ENCODE data around the gene CD59.

Gene CD59

DNA sequence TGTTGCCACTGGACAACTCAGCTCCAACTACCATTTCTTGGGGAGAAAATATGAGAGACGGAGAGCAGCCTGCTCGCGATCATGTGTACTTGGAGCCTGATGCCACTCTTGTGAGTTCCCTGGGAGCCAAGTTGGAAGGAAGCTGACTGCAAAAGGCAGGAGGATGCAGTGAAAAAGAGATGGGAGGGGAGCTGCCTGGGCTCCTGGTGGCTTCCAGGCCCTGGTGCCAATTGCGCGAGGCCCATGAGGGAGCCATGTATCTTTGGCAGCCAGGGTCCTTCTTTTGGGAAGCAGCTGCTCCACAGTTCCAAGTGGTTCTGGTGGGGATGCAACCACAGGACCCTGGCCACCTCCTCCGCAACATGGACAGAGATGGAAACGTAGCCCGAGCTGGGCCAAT lies 46.7 kb downstream of the CD59 start:
- no peak for TF ChIP-seq EZH2phosphoT487 (conservative IDR thresholded peaks at IDR 0.05; ENCODE audit: low read length)
- TF ChIP-seq, protein P1, sequence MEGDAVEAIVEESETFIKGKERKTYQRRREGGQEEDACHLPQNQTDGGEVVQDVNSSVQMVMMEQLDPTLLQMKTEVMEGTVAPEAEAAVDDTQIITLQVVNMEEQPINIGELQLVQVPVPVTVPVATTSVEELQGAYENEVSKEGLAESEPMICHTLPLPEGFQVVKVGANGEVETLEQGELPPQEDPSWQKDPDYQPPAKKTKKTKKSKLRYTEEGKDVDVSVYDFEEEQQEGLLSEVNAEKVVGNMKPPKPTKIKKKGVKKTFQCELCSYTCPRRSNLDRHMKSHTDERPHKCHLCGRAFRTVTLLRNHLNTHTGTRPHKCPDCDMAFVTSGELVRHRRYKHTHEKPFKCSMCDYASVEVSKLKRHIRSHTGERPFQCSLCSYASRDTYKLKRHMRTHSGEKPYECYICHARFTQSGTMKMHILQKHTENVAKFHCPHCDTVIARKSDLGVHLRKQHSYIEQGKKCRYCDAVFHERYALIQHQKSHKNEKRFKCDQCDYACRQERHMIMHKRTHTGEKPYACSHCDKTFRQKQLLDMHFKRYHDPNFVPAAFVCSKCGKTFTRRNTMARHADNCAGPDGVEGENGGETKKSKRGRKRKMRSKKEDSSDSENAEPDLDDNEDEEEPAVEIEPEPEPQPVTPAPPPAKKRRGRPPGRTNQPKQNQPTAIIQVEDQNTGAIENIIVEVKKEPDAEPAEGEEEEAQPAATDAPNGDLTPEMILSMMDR (IDR thresholded peaks at IDR 0.05; ENCODE audit: insufficient read depth, low read length, poor library complexity, severe bottlenecking), result no peak
- Histone ChIP-seq H3K27me3 (ENCODE audit: low read length) (no peaks in the 10 kb centered on the region), H2AFZ (ENCODE audit: low read depth, low read length, severe bottlenecking) (no peak overlapping the region), H3F3A (ENCODE audit: insufficient read depth) (no peaks in the 10 kb centered on the region), H3K4me3 (ENCODE audit: insufficient read depth, low read length, poor library complexity, severe bottlenecking) (no peak overlapping the region), H4K20me1 (ENCODE audit: low read depth, low read length) (no peaks in the 10 kb centered on the region), H3K4me2 (ENCODE audit: low read depth, low read length, poor library complexity, severe bottlenecking) (no peak overlapping the region), H3K27ac (ENCODE audit: low read depth, low read length) (no peak overlapping the region), H3K9me3 (ENCODE audit: insufficient read depth, low read length) (no peaks in the 10 kb centered on the region), H3K9ac (ENCODE audit: low read length) (no peak overlapping the region), H3K9me2 (replicated peaks; ENCODE audit: insufficient read depth, low read length) (no peaks in the 10 kb centered on the region), H3K79me2 (ENCODE audit: insufficient read depth, low read length) (no peaks in the 10 kb centered on the region), H3K36me3 (ENCODE audit: low read length) (no peaks in the 10 kb centered on the region)

DNA sequence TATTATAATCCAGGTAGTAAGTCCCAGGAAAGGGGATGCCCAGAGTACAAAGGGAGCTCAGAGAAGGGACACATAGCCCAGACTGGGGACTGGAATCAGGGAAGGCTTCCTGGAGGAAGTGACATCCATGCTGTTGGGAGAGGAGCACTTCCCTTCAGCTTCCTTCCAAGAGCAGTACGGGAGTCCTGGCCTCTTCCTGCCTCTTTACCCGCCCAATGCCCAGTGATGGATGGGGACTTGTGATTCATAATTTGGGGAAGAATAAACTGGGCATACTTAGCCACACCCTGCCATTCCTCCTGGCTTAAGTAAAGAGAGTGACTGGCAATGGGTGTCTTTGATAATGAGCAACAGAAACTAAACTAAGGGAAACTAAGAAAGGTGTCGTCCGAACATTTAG lies 47.1 kb downstream of the CD59 start:
- H3K27me3 ChIP-seq (ENCODE audit: low read length), result no peaks in the 10 kb centered on the region
- H3K79me2 ChIP-seq (ENCODE audit: insufficient read depth, low read length), result no peaks in the 10 kb centered on the region
- H4K20me1 ChIP-seq (ENCODE audit: low read depth, low read length), result no peaks in the 10 kb centered on the region
- no peaks in the 10 kb centered on the region for H3F3A ChIP-seq (ENCODE audit: insufficient read depth)
- TF ChIP-seq EZH2phosphoT487 (conservative IDR thresholded peaks at IDR 0.05; ENCODE audit: low read length), result no peak
- TF ChIP-seq, protein P1 (IDR thresholded peaks at IDR 0.05; ENCODE audit: insufficient read depth, low read length, poor library complexity, severe bottlenecking), result no peak
- H3K9ac ChIP-seq (ENCODE audit: low read length), result no peak overlapping the region
- no peak overlapping the region for H3K27ac ChIP-seq (ENCODE audit: low read depth, low read length)
- H3K4me2 ChIP-seq (ENCODE audit: low read depth, low read length, poor library complexity, severe bottlenecking), result no peak overlapping the region
- no peak overlapping the region for H2AFZ ChIP-seq (ENCODE audit: low read depth, low read length, severe bottlenecking)
- no peaks in the 10 kb centered on the region for H3K9me3 ChIP-seq (ENCODE audit: insufficient read depth, low read length)
- no peaks in the 10 kb centered on the region for H3K36me3 ChIP-seq (ENCODE audit: low read length)
- H3K4me3 ChIP-seq (ENCODE audit: insufficient read depth, low read length, poor library complexity, severe bottlenecking), result no peak overlapping the region
- H3K9me2 ChIP-seq (replicated peaks; ENCODE audit: insufficient read depth, low read length), result no peaks in the 10 kb centered on the region

DNA sequence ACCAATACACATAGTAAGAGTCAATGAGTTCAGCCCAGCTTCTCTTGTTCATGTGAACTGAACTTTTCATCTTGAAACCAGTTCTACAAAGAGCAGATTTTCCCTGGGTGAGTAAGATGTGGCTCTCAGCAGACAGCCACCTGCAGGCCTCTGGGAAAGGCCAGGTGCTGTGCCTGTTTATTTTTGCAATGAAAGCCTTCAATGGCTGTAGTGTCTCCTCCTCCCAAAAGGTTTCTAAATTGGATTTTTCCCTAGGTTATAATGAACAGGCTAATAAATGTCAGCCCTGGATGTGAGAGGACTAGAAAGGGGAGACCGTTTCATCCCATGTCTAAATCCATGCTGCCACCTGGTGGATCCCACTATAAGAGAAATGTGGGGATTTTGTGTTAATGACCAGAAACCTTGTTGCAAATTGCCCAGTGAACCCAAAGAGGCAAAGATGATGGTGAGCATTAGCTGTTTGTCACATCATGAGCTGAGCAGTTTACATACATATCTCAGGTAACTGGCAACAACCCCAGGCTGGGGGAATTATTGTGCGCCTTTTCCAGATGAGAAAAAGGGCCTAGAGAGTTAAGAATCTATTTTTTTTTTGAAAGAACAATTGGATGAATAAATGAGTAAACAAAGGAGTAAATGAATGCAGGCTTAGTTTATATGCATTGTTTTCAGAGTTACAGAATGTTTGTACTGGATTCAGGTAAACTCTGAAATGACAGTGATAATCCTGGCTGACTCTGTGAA lies 48.3 kb downstream of the CD59 start:
- TF ChIP-seq, protein P1 (IDR thresholded peaks at IDR 0.05; ENCODE audit: insufficient read depth, low read length, poor library complexity, severe bottlenecking), result peak; percentile 27
- no peak for TF ChIP-seq EZH2phosphoT487 (conservative IDR thresholded peaks at IDR 0.05; ENCODE audit: low read length)
- Histone ChIP-seq H3K9me3 (ENCODE audit: insufficient read depth, low read length) (no peaks in the 10 kb centered on the region), H3K27me3 (ENCODE audit: low read length) (no peaks in the 10 kb centered on the region), H3K27ac (ENCODE audit: low read depth, low read length) (no peak overlapping the region), H3K4me2 (ENCODE audit: low read depth, low read length, poor library complexity, severe bottlenecking) (no peak overlapping the region), H3K79me2 (ENCODE audit: insufficient read depth, low read length) (no peaks in the 10 kb centered on the region), H3F3A (ENCODE audit: insufficient read depth) (no peaks in the 10 kb centered on the region), H3K4me3 (ENCODE audit: insufficient read depth, low read length, poor library complexity, severe bottlenecking) (no peak overlapping the region), H3K9ac (ENCODE audit: low read length) (no peak overlapping the region), H4K20me1 (ENCODE audit: low read depth, low read length) (no peaks in the 10 kb centered on the region), H3K36me3 (ENCODE audit: low read length) (no peaks in the 10 kb centered on the region), H3K9me2 (replicated peaks; ENCODE audit: insufficient read depth, low read length) (no peaks in the 10 kb centered on the region), H2AFZ (ENCODE audit: low read depth, low read length, severe bottlenecking) (no peak overlapping the region)
